Rectal smooth muscle tissue (tissue), 1 donor: ENCODE measurements around the gene OR2AG2.
"Not testable (repeated sequence)": the region's sequence is repeated elsewhere in the genome, so short reads cannot be mapped to it uniquely, and the experiment has no call there.

Experiments
- H3K27ac ChIP-seq: one replicate; pipeline ENCODE4 v1.7.0; 2013; ENCODE audit warnings: low read depth, low read length, inconsistent platforms
- H3K27me3 ChIP-seq: one replicate; pipeline ENCODE4 v1.7.0; 2013; ENCODE audit warnings: low read length; ENCODE audit not compliant: control insufficient read depth, insufficient read depth
- H3K36me3 ChIP-seq: one replicate; pipeline ENCODE4 v1.7.0; 2013; ENCODE audit warnings: low read length; ENCODE audit not compliant: control insufficient read depth, insufficient read depth
- H3K4me1 ChIP-seq: one replicate; pipeline ENCODE4 v1.7.0; 2013; ENCODE audit warnings: low read length; ENCODE audit not compliant: control insufficient read depth, insufficient read depth
- H3K4me3 ChIP-seq: one replicate; pipeline ENCODE4 v1.7.0; 2013; ENCODE audit warnings: low read length
- H3K9ac ChIP-seq: one replicate; pipeline ENCODE4 v1.7.0; 2013; ENCODE audit warnings: low read length

OR2AG2 gene, protein sequence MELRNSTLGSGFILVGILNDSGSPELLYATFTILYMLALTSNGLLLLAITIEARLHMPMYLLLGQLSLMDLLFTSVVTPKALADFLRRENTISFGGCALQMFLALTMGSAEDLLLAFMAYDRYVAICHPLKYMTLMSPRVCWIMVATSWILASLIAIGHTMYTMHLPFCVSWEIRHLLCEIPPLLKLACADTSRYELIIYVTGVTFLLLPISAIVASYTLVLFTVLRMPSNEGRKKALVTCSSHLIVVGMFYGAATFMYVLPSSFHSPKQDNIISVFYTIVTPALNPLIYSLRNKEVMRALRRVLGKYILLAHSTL

GRCh38 chr11:6771926-6772893, at the start of gene OR2AG2:
Gene OR2AG2 (minus strand): TSS chr11:6771976. CDS start chr11:6768957, 3,019 bp downstream.
- Histone ChIP-seq H3K4me1 (no peaks in the 10 kb centered on the region), H3K27ac (no peak within 1 kb of the TSS), H3K27me3 (no peaks in the 10 kb centered on the region), H3K4me3 (no peak within 1 kb of the TSS), H3K36me3 (no peaks in the 10 kb centered on the region), H3K9ac (no peak within 1 kb of the TSS)

DNA sequence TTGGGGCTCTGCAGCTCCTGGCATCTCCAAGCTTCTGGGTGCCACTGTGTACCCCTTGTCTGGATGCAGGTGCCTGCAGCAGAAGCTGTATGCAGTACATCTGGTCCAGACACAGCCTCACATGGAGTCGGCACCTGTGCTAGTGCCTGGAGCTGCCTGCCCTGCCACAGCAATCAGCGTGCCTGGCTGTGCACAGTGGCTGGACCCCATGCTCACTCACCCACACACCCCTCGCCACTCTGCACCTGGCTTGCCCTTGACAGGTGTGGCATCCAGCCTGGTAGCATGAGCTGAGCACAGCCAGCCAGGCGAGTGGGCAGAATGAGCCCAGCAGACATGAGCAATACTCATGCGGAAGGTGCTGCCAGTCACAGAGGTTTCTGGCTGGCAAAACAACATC, 47.2 kb upstream of the OR2AG2 start:
- Histone ChIP-seq H3K4me1 (no peaks in the 10 kb centered on the region), H3K9ac (no peak overlapping the region), H3K27ac (no peak overlapping the region)

DNA sequence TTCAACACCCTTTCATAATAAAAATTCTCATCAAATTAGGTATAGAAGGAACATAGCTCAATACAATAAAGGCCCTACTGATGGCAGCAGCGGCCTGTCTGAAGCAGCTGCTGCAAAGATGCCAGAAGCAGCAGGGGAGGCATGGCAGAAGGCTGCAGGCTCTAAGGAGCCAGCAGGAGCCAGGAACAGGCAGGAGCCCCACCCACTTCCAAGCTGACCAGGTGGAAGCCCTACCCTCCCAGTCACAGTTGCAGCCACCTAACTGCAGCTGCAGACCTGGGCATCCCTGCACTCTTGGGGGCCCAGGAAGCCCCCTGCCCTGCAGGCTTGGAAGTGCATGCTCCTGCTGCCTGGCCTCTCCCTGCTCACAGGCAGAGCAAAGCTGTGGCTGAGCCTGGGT, 45.9 kb upstream of the OR2AG2 start:
- Histone ChIP-seq H3K27ac (no peak overlapping the region), H3K4me1 (no peaks in the 10 kb centered on the region), H3K9ac (no peak overlapping the region), H3K27me3 (no peaks in the 10 kb centered on the region), H3K36me3 (no peaks in the 10 kb centered on the region), H3K4me3 (no peak overlapping the region)

More for the DNA sequence above, 47.2 kb upstream of the OR2AG2 start:
- Histone ChIP-seq H3K27me3 (no peaks in the 10 kb centered on the region), H3K36me3 (no peaks in the 10 kb centered on the region), H3K4me3 (no peak overlapping the region)

- no peak overlapping the region for H3K27ac ChIP-seq
- H3K9ac ChIP-seq: no peak overlapping the region
- no peak overlapping the region for H3K4me3 ChIP-seq
- no peaks in the 10 kb centered on the region for H3K4me1 ChIP-seq
- H3K27me3 ChIP-seq: no peaks in the 10 kb centered on the region
- H3K36me3 ChIP-seq: no peaks in the 10 kb centered on the region
Observed at GRCh38 chr11:6813656-6814055, 41.9 kb upstream of the OR2AG2 start.

- Histone ChIP-seq H3K9ac (no peak overlapping the region), H3K27me3 (no peaks in the 10 kb centered on the region), H3K27ac (no peak overlapping the region), H3K36me3 (no peaks in the 10 kb centered on the region), H3K4me1 (no peaks in the 10 kb centered on the region), H3K4me3 (no peak overlapping the region)
Observed at GRCh38 chr11:6812390-6813005, 40.7 kb upstream of the OR2AG2 start.

GRCh38 chr11:6801075-6801474, 29.3 kb upstream of the OR2AG2 start:
- not testable (repeated sequence) for H3K4me1 ChIP-seq, H3K27ac ChIP-seq, H3K4me3 ChIP-seq, H3K9ac ChIP-seq, H3K36me3 ChIP-seq, H3K27me3 ChIP-seq

DNA sequence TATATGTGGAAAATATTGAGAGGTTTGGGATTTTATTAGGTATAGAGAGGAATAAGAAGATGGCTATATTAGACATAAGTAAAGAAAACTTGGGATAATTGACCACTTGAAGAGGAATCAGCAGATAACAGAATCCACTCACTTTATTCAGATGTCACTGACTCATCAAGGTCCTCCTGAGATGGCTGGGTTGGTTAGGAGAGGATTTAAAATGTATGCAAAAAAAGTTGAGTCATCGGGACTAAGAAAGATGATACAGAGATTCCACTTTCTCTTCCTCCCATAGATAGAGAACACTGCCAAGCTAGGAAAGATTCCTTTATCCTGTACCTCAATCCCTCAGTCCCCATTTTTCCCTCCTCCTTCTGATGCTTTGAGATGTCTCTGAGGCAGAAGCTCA, 27.6 kb upstream of the OR2AG2 start, which contains the start of gene OR6A2:
Gene OR6A2 (minus strand): TSS at position 288 of the 400 bp plus-strand sequence. CDS start 3,981 bp downstream, outside the sequence.
- no peaks in the 10 kb centered on the region for H3K4me1 ChIP-seq

DNA sequence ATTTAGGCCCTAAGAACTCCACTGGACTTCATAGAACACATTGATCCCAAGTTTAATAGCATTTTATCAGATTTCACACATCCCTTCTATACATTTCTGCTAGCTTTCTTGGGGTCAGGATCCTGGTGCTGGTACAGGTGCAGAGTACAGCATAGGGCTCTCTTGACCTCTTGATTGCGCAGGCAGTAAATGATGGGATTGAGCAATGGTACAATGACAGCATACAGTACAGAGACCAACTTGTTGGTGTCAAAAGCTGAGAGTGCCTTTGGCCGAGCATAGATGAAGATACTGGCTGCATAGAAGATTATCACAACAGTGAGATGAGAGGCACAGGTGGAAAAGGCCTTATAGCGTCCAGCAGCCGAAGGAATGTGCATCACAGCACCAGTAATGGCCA, 22.9 kb upstream of the OR2AG2 start:
- H3K4me1 ChIP-seq: no peaks in the 10 kb centered on the region
- no peak overlapping the region for H3K4me3 ChIP-seq
- no peaks in the 10 kb centered on the region for H3K27me3 ChIP-seq
- H3K9ac ChIP-seq: no peak overlapping the region
- no peak overlapping the region for H3K27ac ChIP-seq
- no peaks in the 10 kb centered on the region for H3K36me3 ChIP-seq

More for the DNA sequence above, 27.6 kb upstream of the OR2AG2 start, which contains the start of gene OR6A2:
- H3K36me3 ChIP-seq: no peaks in the 10 kb centered on the region
- no peaks in the 10 kb centered on the region for H3K27me3 ChIP-seq
- no peak within 1 kb of the TSS for H3K4me3 ChIP-seq
- H3K9ac ChIP-seq: no peak within 1 kb of the TSS
- no peak within 1 kb of the TSS for H3K27ac ChIP-seq

DNA sequence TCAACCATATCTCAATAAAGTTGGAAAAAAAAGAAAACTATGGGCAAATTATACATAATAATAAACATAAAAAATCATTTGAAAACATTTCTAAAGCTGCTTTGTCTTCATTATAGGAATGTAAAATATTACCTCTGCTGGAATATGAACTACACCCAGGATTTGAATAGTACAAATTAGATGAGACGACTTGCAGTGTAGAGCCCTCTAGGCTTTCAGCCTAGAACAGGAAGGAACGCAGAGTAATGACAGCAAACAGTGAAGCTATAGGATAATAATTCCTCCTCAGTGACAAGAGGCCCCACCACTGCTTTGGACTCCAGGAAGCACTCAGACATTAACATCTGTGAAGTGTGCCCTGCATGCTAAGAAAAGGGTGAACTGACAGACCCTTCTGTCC, 18.8 kb upstream of the OR2AG2 start:
- H3K27me3 ChIP-seq: no peaks in the 10 kb centered on the region
- H3K27ac ChIP-seq: no peak overlapping the region
- H3K9ac ChIP-seq: no peak overlapping the region
- H3K4me1 ChIP-seq: no peaks in the 10 kb centered on the region
- H3K36me3 ChIP-seq: no peaks in the 10 kb centered on the region
- no peak overlapping the region for H3K4me3 ChIP-seq

- H3K4me3 ChIP-seq: no peak within 1 kb of the TSS
- no peak within 1 kb of the TSS for H3K27ac ChIP-seq
- H3K27me3 ChIP-seq: no peaks in the 10 kb centered on the region
- H3K9ac ChIP-seq: no peak within 1 kb of the TSS
- no peaks in the 10 kb centered on the region for H3K36me3 ChIP-seq
- H3K4me1 ChIP-seq: no peaks in the 10 kb centered on the region
Observed at GRCh38 chr11:6782720-6783119, 10.9 kb upstream of the OR2AG2 start, which contains the start of gene OR2AG1. Gene OR2AG1 (plus strand): TSS chr11:6783020. CDS start chr11:6785038, 2,018 bp downstream.

DNA sequence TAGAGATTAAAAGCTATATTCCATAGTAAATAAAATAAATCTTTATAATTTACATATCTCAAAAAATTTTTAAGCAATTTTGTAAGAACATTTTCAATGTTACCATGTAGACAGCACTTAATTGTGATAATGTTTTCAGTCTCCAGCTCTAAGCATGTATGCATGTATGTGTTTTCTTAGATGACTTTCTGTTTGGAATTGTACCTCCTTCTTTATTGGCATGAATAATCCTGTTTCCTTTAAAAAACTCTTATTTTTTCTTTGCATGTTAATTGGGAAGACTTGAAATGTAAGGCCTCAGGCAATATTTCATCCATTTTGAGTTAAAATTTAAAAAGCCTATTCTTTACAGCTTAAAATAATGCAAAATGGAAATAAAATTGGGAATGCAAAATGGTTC, 9.1 kb upstream of the OR2AG2 start:
- no peaks in the 10 kb centered on the region for H3K36me3 ChIP-seq
- H3K4me1 ChIP-seq: no peaks in the 10 kb centered on the region
- H3K9ac ChIP-seq: no peak overlapping the region
- no peaks in the 10 kb centered on the region for H3K27me3 ChIP-seq
- no peak overlapping the region for H3K27ac ChIP-seq
- no peak overlapping the region for H3K4me3 ChIP-seq

DNA sequence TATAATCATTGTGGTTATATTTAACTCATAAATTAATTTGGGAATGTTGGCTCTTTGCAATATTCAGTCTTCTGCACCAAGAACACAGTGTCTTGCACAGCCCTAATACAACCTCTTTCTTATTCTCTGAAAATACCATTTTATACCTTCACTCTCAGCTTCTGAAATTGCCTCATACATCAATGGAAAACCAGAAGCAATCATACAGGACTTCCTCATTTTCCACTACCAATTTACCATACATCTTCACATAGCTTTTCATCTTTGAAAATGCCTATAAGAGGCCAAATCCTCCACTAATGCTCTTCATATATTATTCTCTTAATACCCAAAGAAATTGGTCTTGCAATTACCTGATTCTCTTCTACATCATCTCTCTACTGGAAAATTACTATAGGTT, 6.7 kb upstream of the OR2AG2 start:
- no peak overlapping the region for H3K9ac ChIP-seq
- no peak overlapping the region for H3K4me3 ChIP-seq
- no peaks in the 10 kb centered on the region for H3K4me1 ChIP-seq
- H3K36me3 ChIP-seq: no peaks in the 10 kb centered on the region
- no peaks in the 10 kb centered on the region for H3K27me3 ChIP-seq
- no peak overlapping the region for H3K27ac ChIP-seq
